ENCODE results near the gene CHRNA1.

The CHRNA1 gene

GRCh38 chr2:174791020-174791419, 26.7 kb upstream of the CHRNA1 start:
- no peak overlapping the region for H3K4me3 ChIP-seq (ENCODE audit: low read depth, low read length)
- TF ChIP-seq, protein P1, sequence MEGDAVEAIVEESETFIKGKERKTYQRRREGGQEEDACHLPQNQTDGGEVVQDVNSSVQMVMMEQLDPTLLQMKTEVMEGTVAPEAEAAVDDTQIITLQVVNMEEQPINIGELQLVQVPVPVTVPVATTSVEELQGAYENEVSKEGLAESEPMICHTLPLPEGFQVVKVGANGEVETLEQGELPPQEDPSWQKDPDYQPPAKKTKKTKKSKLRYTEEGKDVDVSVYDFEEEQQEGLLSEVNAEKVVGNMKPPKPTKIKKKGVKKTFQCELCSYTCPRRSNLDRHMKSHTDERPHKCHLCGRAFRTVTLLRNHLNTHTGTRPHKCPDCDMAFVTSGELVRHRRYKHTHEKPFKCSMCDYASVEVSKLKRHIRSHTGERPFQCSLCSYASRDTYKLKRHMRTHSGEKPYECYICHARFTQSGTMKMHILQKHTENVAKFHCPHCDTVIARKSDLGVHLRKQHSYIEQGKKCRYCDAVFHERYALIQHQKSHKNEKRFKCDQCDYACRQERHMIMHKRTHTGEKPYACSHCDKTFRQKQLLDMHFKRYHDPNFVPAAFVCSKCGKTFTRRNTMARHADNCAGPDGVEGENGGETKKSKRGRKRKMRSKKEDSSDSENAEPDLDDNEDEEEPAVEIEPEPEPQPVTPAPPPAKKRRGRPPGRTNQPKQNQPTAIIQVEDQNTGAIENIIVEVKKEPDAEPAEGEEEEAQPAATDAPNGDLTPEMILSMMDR (IDR thresholded peaks at IDR 0.05; ENCODE audit: low read depth, low read length, missing control alignments): no peak
- DNase-seq (ENCODE audit: low read depth): no peak

GRCh38 chr2:174789001-174789400, 24.7 kb upstream of the CHRNA1 start:
- DNase-seq (ENCODE audit: low read depth): no peak
- H3K4me3 ChIP-seq (ENCODE audit: low read depth, low read length): no peak overlapping the region
- TF ChIP-seq, protein P1 (IDR thresholded peaks at IDR 0.05; ENCODE audit: low read depth, low read length, missing control alignments): no peak

DNA sequence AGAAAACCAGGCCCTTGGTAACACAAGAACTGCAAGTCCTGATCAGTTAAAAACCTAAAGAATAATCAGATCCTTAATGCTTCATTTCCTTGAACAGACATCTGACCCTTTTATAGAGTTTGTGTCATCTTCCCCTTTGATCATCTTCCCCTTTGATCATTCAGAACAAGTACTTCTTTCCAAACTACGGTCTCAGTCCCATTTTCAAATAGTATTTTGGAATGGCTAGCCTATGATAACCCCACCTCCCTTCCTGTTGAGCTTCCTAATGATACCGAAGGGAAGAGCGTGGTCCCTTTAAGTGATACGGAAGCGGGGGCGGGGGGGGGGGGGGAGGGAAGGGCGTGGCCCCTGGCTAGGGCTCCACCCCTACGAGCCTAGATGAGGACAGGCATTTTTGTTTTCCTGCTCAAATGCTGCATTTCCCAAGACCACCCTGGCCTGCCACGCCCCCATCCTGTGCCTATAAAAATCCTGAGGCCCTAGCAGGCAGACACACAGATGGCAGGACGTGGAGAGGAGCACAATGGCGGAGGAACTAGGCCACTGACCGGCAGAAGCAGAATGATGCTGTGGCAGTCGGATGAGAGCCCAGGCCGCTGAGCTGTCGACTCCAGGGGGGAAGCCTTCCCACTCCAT, 24.1 kb upstream of the CHRNA1 start:
- no peak for DNase-seq (ENCODE audit: low read depth)
- no peak overlapping the region for H3K4me3 ChIP-seq (ENCODE audit: low read depth, low read length)

DNA sequence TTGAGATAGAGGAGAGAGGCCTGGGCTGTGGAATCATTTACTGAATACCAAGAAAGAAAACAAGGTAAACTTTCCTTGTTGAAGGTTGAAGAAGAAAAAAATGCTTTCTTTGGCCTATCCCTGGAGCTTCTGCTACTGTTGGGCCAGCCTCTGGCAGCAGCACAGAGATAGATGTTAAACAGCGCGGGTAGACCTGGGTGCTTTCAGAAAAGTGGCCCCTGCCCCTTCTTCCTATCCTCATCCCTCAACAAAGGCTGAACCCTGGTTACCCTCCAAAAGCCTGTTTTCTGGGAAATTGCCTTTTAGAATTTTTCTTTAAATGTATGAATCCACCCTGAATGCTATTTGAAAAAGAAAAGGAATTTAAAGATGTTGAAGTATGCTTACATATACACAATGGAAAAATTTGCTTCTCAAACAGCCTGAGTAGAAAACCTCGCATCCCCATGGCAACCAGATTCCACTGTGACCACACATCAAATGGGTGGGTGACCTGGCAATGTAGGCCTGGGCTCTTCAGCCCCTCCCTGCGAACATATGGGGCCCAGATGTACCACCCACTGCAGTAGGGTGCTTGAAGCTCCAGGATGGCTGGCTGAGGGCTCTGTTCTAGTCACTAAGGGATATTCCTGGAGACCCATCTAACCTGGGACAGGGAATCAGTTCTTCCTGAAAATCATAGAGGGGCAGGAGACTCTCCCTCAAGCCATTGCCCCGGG, 23.4 kb upstream of the CHRNA1 start:
- H3K4me3 ChIP-seq (ENCODE audit: low read depth, low read length): no peak overlapping the region
- DNase-seq (ENCODE audit: low read depth): no peak
- TF ChIP-seq, protein P1 (IDR thresholded peaks at IDR 0.05; ENCODE audit: low read depth, low read length, missing control alignments): no peak

More for the DNA sequence above, 24.1 kb upstream of the CHRNA1 start:
- TF ChIP-seq, protein P1 (IDR thresholded peaks at IDR 0.05; ENCODE audit: low read depth, low read length, missing control alignments): no peak

DNA sequence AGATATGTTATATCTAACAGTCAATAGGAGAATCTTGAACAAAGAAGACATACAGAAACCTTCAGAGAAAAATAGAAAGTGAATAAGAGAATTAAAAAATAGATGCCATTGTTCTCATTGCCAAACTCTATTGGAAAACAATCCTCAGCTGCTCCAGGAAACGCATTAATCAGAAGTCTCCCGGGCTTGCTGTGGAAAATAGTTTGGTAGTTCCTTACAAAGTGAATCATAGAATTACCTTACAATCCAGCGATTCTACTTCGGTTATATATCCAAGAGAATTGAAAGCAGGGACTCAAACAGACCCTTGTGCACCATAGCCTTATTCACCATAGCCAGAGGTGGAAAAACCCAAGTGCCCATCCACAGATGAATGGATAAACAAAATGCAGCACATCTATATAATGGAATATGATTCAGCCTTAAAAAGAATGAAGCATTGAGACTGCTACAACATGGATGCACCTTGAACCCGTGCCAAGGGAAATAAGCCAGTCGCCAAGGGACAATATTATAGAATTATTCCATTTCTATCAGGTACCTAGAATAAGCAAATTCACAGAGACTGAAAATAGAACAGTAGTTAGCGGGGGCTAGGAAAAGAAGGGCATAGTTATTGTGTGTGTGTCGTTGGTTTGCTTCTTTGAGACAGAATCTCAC, 21.9 kb upstream of the CHRNA1 start:
- TF ChIP-seq, protein P1 (IDR thresholded peaks at IDR 0.05; ENCODE audit: low read depth, low read length, missing control alignments): no peak
- H3K4me3 ChIP-seq (ENCODE audit: low read depth, low read length): no peak overlapping the region
- DNase-seq (ENCODE audit: low read depth): no peak

- no peak for DNase-seq (ENCODE audit: low read depth)
- no peak overlapping the region for H3K4me3 ChIP-seq (ENCODE audit: low read depth, low read length)
- TF ChIP-seq, protein P1 (IDR thresholded peaks at IDR 0.05; ENCODE audit: low read depth, low read length, missing control alignments): no peak
Observed at GRCh38 chr2:174785481-174785880, 21.2 kb upstream of the CHRNA1 start.
